ENCODE data around the gene SDC4.
A peak's percentile ranks its signal among the peaks of the same experiment; 100 is the strongest.

The SDC4 gene

DNA sequence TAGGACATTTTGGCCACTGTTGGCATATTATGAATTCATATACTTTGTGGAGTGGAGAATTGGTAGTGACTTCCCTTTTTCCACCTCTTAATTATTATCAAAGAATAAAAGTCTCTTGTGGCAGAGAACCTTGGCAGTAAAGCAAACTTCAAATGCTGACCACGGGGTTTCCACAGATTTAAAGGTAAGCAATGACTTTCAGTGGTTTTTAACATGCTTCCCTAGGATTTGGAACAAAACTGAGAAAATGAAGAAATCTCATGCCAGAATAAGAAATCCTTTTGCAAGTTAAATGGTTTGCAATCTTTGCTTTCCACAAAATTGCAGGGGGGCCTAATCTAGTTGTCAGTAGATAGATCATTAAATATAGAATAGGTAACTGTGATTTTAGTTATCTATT lies 2.0 kb upstream of the SDC4 start:
- no peak for TF ChIP-seq CTCF (IDR thresholded peaks at IDR 0.05; ENCODE audit: low read depth, low read length)
- H3K4me3 ChIP-seq (ENCODE audit: low read depth, low read length), result no peak overlapping the region
- DNase-seq (ENCODE audit: low read depth, low spot score), result no peak
- in situ Hi-C loops (cut with HindIII; ENCODE audit: low sequenced_read_pairs), result no loop called here

GRCh38 chr20:45347297-45347935 lies 808 bp downstream of the SDC4 start:
- peak overlapping the region; percentile 89 for H3K4me3 ChIP-seq (ENCODE audit: low read depth, low read length)
- no peak for DNase-seq (ENCODE audit: low read depth, low spot score)
- no peak for TF ChIP-seq CTCF (IDR thresholded peaks at IDR 0.05; ENCODE audit: low read depth, low read length)
- in situ Hi-C loops (cut with HindIII; ENCODE audit: low sequenced_read_pairs), result no loop called here

- TF ChIP-seq CTCF (IDR thresholded peaks at IDR 0.05; ENCODE audit: low read depth, low read length), result no peak
- DNase-seq (ENCODE audit: low read depth, low spot score), result no peak
- in situ Hi-C loops (cut with HindIII; ENCODE audit: low sequenced_read_pairs), result no loop called here
- H3K4me3 ChIP-seq (ENCODE audit: low read depth, low read length), result peak overlapping the region; percentile 89
Observed at GRCh38 chr20:45346851-45347250, 1.4 kb downstream of the SDC4 start.

DNA sequence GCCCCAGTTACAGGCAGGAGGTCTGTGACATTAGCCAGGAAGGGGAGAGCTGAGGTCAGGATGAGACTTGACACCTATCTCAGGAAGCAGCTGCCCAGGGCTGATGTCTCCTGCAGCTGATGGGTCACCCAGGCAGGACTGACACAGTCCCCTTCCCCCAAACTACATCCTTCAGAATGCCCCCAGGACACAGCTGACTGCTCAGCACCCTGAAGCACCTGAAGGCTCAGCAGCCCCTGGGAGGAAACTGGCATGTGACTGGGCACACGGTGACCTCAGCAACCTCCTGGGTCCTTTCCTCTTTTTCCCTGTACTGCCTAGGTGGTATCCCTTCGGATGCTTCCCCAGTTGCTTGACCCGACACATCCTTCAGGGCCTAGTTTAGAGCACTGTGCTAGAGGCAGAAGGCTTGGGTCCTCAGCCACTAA lies 1.9 kb downstream of the SDC4 start:
- no peak for DNase-seq (ENCODE audit: low read depth, low spot score)
- in situ Hi-C loops (cut with HindIII; ENCODE audit: low sequenced_read_pairs), result no loop called here
- peak overlapping the region; percentile 89 for H3K4me3 ChIP-seq (ENCODE audit: low read depth, low read length)
- no peak for TF ChIP-seq CTCF (IDR thresholded peaks at IDR 0.05; ENCODE audit: low read depth, low read length)

GRCh38 chr20:45345104-45345936 lies 2.9 kb downstream of the SDC4 start:
- in situ Hi-C loops (cut with HindIII; ENCODE audit: low sequenced_read_pairs), result no loop called here
- no peak for TF ChIP-seq CTCF (IDR thresholded peaks at IDR 0.05; ENCODE audit: low read depth, low read length)
- no peak for DNase-seq (ENCODE audit: low read depth, low spot score)
- peak overlapping the region; percentile 21 for H3K4me3 ChIP-seq (ENCODE audit: low read depth, low read length)

GRCh38 chr20:45344168-45344860 lies 3.9 kb downstream of the SDC4 start:
- DNase-seq (ENCODE audit: low read depth, low spot score), result peak; percentile 87
- TF ChIP-seq CTCF (IDR thresholded peaks at IDR 0.05; ENCODE audit: low read depth, low read length), result no peak
- H3K4me3 ChIP-seq (ENCODE audit: low read depth, low read length), result peak overlapping the region; percentile 12
- in situ Hi-C loops (cut with HindIII; ENCODE audit: low sequenced_read_pairs), result no loop called here

Measured in astrocyte of the spinal cord (primary cell).